ENCODE measurements around the gene CLECL1.
"Not testable (repeated sequence)": the region's sequence is repeated elsewhere in the genome, so short reads cannot be mapped to it uniquely, and the experiment has no call there.

Gene CLECL1

DNA sequence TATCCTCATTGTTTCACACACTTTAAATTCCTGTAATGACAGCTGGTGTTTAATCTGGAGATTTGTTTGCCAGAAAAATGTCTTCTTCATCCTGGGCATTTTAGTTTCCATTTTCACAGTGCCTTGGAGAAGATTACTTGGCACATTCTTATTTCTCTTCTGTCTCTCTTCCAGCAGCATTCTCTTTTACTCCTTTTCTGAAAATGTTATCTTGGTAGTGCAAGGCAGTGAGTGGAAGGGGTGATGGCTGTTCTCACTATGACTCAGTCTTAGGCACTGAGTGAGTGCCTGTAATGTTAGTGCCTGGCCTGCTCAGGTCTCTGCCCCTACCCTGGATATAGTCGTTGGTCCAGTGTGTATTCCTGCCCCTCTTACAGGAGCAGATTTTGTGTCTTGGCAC lies 13.1 kb downstream of the CLECL1 start:
- no peak for DNase-seq (ENCODE audit: low read depth)

GRCh38 chr12:9718968-9719367 lies 13.9 kb downstream of the CLECL1 start:
- no peak for DNase-seq (ENCODE audit: low read depth)

- DNase-seq (ENCODE audit: low read depth), result no peak
Measured at GRCh38 chr12:9717070-9717925, 15.6 kb downstream of the CLECL1 start.

GRCh38 chr12:9713032-9713558 lies 19.8 kb downstream of the CLECL1 start:
- not testable (repeated sequence) for DNase-seq (ENCODE audit: low read depth)

DNA sequence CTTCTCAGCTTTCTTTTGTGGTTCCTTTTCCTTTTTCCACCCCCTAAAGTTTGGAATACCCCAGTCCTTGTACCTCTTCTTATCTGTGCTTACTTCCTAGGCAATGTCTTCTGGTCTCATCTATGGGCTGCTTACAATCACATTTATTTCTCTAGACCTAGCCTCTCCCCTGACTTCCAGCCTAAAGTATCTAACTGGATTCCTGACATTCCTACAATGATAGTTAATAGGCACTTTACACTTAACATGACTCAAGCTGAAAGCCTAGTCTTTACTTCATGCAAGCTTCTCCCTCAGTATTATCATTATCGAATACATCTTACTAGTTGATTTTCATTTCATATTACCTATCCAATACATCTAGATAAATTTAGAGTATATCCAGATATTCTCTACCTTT lies 21.2 kb downstream of the CLECL1 start:
- no peak for DNase-seq (ENCODE audit: low read depth)

- no peak for DNase-seq (ENCODE audit: low read depth)
Measured at GRCh38 chr12:9710584-9711375, 22.1 kb downstream of the CLECL1 start.

DNA sequence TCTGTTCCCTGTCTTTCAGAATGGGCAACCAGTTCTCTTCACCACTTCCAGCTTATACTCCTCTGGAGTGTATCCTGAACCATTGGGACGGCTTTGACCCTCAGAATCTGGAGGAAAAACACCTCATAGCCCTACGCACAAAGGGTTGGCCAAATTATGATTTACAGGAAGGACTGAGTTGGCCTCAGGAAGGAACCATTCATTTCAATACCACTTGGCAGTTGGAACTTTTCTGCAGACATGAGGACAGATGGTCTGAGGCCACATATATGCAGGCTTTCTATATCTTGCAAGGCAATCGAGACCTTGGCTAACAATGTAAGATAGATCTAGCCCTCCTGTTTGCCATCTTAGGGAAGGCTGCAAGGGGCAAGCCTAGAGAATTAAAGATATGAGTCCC lies 24.0 kb downstream of the CLECL1 start:
- no peak for DNase-seq (ENCODE audit: low read depth)

DNA sequence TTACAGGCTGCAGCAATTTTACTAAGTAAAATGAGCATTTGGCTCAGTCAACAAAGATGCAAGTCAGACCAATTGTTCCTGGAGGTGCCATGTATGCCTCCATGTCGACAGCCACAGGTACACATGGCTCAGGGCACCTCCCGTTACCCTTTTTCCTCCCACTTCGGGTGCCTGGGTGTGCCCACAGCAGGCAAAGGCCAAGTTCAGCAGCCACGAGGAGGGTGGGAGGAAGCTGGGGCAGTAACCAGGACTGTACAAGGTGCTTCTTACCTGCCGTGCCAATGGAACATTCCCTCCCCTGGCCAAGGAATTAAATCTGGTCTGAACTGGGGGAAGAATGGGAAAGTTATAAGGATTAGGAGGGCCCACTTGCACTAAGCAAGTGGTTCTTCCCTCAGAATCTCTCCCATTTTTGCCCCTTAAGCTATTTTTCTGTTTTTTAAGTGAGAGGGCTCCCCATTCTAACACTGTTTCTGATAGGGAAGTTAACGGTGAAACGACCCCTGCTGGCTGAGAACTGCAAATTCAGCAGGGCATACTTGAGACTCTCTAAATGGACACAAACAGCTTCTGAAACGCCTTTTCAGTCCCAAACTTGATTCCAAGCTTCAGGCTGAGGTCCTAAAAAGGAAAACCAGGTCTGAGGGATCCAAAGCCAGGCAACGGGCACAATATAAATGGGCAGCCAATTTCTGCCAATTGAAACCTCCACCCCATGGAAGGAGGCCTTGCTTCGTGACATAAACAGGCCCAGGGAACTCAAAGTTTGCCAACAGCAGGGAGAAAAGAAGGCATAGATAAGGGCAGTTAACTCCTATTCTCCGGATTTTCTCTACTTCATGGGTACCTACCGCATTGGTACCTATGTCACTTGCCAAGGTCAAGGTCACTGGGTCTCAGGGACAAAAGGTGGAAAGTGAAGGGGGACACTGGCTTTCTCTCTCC lies 24.8 kb downstream of the CLECL1 start:
- no peak for DNase-seq (ENCODE audit: low read depth)

DNA sequence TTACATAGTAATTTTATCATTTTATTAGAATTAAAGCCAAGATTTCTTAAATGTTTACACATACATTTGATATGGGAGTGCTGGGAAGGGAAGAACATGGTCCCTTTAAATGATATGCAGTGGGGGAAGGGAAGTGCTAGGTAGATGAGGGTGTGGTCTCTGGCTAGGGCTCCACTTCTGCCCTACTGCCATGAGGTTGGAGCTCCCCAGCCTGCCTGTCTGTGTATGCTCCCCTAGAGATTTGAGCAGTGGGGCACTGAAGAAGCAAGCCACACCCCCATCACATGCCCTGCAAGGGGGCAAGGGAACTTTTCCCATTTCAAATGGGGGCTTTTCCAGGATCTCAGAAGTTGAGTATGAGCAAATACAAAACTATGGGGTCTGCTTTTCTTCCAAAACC lies 25.5 kb downstream of the CLECL1 start:
- no peak for DNase-seq (ENCODE audit: low read depth)

DNA sequence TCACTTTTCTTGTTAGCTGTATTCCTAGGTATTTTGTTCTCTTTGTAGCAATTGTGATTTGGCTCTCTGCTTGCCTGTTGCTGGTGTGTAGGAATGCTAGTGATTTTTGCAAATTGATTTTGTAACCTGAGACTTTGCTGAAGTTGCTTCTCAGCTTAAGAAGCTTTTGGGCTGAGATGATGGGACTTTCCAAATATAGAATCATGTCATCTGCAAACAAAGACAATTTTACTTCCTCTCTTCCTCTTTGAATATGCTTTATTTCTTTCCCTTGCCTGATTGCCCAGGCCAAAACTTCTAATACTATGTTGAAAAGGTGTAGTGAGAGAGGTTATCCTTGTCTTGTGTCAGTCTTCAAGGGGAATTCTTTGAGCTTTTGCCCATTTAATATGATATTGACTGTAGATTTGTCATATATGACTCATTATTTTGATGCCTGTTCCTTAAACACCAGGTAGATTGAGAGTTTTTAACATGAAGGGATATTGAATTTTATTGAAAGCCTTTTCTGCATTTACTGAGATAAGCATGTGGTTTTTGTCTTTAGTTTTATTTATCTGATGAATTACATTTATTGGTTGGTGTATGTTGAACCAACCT lies 26.7 kb downstream of the CLECL1 start:
- no peak for DNase-seq (ENCODE audit: low read depth)

DNA sequence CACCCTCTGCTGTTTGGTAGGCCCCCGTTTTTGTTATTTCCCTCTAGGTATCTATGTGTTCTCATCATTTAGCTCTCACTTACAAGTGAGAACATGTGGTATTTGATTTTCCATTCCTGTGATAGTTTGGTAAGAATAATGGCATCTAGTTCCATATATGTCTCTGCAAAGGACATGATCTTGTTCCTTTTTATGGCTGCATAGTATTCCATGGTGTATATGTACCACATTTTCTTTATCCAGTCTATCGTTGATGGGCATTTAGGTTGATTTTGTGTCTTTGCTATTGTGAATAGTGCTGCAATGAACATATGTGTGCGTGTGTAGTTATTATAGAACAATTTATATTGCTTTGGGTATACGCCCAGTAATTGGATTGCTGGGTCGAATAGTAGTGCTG lies 28.3 kb downstream of the CLECL1 start:
- not testable (repeated sequence) for DNase-seq (ENCODE audit: low read depth)

- no peak for DNase-seq (ENCODE audit: low read depth)
Measured at GRCh38 chr12:9702255-9702654, 30.6 kb downstream of the CLECL1 start.

DNA sequence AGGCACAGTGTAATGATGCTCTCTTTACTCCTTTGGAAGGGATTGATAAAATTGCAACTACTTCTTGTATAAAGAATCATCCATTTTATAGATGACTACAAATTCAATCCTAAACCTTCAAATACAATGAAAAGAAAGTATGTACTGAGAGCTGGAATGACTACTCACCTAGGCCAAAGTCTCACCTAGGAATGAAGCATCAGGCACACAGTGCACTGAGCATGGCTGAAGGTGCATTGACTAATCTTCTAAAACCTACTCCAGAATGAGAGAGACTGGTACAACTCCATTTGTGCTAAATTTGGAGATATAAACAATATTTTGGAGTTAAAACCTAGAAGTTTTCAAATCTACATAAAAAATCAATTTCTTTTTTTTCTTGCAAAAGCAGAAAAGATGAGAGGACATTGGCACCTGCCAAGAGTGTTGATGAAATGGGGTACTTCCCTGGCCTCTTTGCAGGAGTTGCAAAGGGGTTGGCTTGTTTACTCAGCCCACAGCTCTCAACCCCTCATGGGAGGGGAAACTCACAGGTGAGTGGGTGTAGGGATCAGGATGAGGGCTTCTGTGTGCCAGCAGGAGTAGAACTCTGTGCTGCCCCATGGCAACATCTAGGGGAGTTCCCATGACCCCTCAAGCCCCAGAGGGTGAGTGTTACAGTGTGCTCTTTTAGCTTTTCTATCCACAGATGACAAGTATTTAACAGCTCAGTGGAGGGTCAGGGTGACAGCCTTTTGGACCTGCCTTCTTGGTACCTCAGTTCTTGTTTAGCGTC lies 31.3 kb downstream of the CLECL1 start:
- DNase-seq (ENCODE audit: low read depth), result no peak

GRCh38 chr12:9700606-9700956 lies 32.3 kb downstream of the CLECL1 start:
- DNase-seq (ENCODE audit: low read depth), result no peak

GRCh38 chr12:9699898-9700605 lies 32.8 kb downstream of the CLECL1 start:
- DNase-seq (ENCODE audit: low read depth), result no peak

GRCh38 chr12:9699269-9699897 lies 33.5 kb downstream of the CLECL1 start:
- DNase-seq (ENCODE audit: low read depth), result no peak

DNA sequence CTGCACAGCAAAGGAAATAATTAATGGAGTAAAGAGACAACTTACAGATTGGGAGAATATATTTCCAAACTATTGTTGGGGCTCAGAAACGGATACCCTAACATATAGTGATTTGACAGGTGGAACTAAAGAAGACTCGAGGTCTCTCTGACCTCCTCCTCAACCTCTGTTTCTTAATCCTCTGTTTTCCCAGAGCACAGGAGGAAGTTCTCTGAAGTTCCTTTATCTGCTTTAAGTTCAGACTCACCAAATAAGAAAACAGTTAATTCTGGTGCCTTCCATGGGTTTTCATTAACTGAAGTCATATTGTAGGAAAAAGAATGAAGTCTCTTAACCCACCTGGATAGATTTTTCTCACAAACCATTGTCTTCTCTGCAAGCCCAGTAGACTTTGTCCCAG lies 34.2 kb downstream of the CLECL1 start:
- DNase-seq (ENCODE audit: low read depth), result no peak

GRCh38 chr12:9697619-9698018 lies 35.3 kb downstream of the CLECL1 start:
- DNase-seq (ENCODE audit: low read depth), result no peak

DNA sequence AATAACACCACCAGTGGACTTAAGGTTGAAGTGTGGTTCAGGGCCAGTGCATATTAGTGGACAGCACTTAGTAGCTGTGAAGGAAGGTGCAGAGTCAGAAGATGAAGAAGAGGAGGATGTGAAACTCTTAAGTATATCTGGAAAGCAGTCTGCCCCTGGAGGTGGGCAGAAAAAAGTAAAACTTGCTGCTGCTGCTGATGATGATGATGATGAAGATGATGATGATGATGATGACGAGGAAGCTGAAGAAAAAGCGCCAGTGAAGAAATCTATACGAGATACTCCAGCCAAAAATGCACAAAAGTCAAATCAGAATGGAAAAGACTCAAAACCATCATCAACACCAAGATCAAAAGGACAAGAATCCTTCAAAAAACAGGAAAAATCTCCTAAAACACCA lies 37.2 kb downstream of the CLECL1 start:
- not testable (repeated sequence) for DNase-seq (ENCODE audit: low read depth)

DNA sequence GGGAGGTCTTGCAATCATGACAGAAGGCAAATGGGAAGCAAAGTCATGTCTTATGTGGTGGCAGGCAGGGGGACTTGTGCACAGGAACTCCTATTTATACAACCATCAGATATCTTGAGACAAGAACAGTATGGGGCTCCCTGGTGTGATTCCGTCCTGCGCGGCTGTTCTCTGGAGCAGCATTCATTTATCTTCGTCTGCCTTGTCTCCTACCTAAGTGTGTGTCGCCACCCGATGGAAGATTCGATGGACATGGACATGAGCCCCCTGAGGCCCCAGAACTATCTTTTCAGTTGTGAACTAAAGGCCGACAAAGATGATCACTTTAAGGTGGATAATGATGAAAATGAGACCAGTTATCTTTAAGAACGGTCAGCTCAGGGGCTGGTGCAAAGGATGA lies 37.7 kb downstream of the CLECL1 start:
- not testable (repeated sequence) for DNase-seq (ENCODE audit: low read depth)

All from non-pigmented ciliary epithelial cell (primary cell).